GM10266 (cell line): Measurements from ENCODE around the gene RBM17.
A peak's percentile ranks its signal among the peaks of the same experiment; 100 is the strongest.

Source experiments
- DNase-seq: peaks from one replicate; pipeline ENCODE4 v3.0.0; 2012; ENCODE audit errors: extremely low spot score
- TF ChIP-seq, protein P1 (sequence below): IDR thresholded peaks from 2 replicates; pipeline ENCODE4 v1.5.1; 2012; ENCODE audit warnings: mild to moderate bottlenecking, low read depth; ENCODE audit not compliant: control insufficient read depth, insufficient read depth; ENCODE audit errors: missing control alignments

RBM17 gene

GRCh38 chr10:6083523-6084475 is 5.0 kb upstream of the RBM17 start:
- no peak for DNase-seq
- TF ChIP-seq, protein P1, sequence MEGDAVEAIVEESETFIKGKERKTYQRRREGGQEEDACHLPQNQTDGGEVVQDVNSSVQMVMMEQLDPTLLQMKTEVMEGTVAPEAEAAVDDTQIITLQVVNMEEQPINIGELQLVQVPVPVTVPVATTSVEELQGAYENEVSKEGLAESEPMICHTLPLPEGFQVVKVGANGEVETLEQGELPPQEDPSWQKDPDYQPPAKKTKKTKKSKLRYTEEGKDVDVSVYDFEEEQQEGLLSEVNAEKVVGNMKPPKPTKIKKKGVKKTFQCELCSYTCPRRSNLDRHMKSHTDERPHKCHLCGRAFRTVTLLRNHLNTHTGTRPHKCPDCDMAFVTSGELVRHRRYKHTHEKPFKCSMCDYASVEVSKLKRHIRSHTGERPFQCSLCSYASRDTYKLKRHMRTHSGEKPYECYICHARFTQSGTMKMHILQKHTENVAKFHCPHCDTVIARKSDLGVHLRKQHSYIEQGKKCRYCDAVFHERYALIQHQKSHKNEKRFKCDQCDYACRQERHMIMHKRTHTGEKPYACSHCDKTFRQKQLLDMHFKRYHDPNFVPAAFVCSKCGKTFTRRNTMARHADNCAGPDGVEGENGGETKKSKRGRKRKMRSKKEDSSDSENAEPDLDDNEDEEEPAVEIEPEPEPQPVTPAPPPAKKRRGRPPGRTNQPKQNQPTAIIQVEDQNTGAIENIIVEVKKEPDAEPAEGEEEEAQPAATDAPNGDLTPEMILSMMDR, result no peak

GRCh38 chr10:6086375-6087233 is 2.2 kb upstream of the RBM17 start:
- TF ChIP-seq, protein P1, result peak; percentile 89
- DNase-seq, result peak; percentile 80

- DNase-seq, result peak; percentile 20
- TF ChIP-seq, protein P1, result no peak
These were observed 743 bp downstream of the RBM17 start for GRCh38 chr10:6089334-6090219.

DNA sequence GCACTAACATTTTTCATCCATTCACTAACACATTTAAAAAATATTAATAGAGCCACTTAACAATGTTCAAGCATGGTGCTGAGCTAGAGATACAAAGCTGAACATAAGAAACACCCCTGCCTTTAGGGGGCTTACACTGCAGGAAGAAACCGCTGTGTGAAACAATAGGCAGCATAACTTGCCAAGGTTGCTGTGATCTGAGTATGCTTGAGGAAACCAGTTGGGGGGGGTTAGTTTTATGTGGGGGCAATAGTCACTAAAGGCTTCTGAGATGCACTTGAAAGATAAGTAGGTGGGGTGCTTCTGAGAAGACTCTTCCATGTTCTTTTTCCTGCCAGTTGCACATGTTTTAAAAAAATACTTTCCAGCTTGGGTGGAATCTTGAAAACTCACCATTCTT is 2.8 kb downstream of the RBM17 start:
- TF ChIP-seq, protein P1, result no peak
- no peak for DNase-seq

DNA sequence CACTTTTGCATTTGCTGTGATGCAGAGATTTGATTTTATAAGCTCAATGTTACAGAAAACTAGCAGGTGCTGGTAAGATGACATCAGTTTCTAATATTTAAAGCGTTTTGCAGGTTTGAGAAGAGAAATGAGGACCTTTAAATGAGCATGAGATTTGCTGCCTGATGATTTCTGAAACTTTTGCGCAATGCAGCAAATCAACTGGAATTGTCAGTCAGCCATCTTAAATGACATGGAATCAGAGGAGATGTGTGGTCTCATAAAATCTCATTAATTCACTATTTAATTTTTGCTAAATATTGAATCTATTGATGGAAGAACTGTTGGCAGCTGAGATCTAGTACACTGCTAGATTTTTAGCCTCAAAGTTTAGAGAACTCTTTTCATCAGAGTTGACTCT is 3.9 kb downstream of the RBM17 start:
- DNase-seq, result no peak

More for the DNA sequence above, 3.9 kb downstream of the RBM17 start:
- TF ChIP-seq, protein P1, result no peak
